Astrocyte (in vitro differentiated cells and primary cell): ENCODE measurements around the gene JAKMIP2.

ENCODE experiments used
- EZH2 ChIP-seq: IDR thresholded peaks from 2 replicates; pipeline ENCODE4 v1.6.1; 2012; ENCODE audit warnings: mild to moderate bottlenecking, low read length, inconsistent platforms; ENCODE audit not compliant: insufficient read depth
- TF ChIP-seq, protein P1 (sequence below): IDR thresholded peaks from 2 replicates; pipeline ENCODE4 v1.5.1; 2011; ENCODE audit warnings: low read depth, mild to moderate bottlenecking, inconsistent platforms, low read length, moderate library complexity; ENCODE audit not compliant: insufficient read depth

DNA sequence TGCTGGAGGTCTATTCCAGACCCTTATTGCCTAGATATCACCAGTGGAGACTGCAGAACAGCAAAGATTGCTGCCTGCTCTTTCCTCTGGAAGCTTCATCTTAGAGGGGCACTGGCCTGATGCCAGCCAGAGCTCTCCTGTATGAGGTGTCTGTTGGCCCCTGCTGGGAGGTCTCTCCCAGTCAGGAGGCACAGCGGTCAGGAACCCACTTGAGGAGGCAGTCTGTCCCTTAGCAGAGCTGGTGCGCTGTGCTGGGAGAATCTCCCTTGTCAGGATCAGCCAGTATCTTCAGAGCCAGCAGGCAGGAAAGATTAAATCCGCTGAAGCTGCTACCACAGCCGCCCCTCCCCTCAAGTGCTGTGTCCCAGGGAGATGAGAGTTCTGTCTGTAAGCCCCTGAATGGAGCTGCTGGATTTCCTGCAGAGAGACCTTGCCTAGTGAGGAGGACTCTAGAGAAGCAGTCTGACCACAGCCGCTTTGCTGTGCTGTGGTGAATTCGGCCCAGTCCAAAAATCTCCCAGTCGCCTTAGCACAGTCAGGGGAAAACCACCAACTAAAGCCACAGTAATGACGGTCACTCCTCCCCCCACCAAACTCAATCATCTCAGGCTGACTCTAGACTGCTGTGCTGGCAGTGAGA, 124.1 kb downstream of the JAKMIP2 start:
- TF ChIP-seq, protein P1, sequence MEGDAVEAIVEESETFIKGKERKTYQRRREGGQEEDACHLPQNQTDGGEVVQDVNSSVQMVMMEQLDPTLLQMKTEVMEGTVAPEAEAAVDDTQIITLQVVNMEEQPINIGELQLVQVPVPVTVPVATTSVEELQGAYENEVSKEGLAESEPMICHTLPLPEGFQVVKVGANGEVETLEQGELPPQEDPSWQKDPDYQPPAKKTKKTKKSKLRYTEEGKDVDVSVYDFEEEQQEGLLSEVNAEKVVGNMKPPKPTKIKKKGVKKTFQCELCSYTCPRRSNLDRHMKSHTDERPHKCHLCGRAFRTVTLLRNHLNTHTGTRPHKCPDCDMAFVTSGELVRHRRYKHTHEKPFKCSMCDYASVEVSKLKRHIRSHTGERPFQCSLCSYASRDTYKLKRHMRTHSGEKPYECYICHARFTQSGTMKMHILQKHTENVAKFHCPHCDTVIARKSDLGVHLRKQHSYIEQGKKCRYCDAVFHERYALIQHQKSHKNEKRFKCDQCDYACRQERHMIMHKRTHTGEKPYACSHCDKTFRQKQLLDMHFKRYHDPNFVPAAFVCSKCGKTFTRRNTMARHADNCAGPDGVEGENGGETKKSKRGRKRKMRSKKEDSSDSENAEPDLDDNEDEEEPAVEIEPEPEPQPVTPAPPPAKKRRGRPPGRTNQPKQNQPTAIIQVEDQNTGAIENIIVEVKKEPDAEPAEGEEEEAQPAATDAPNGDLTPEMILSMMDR: no peak
- no peak for TF ChIP-seq EZH2
